GM21737 (cell line): ENCODE measurements around the gene ELF1.
"Not testable (repeated sequence)": the region's sequence is repeated elsewhere in the genome, so short reads cannot be mapped to it uniquely, and the experiment has no call there.

Source experiments
- ATAC-seq: cut with Tn5 transposase; IDR thresholded peaks from one replicate; pipeline ENCODE4 v1.9.1; 2021; ENCODE audit warnings: mild to moderate bottlenecking, moderate library complexity; ENCODE audit not compliant: unreplicated experiment

ELF1 gene

GRCh38 chr13:41042419-41042818 lies 23.3 kb upstream of the ELF1 start:
- not testable (repeated sequence) for ATAC-seq

GRCh38 chr13:41040584-41041334 lies 21.6 kb upstream of the ELF1 start:
- ATAC-seq = no peak

- ATAC-seq = no peak
Measured at GRCh38 chr13:41039746-41040145, 20.6 kb upstream of the ELF1 start.

- ATAC-seq = not testable (repeated sequence)
Measured at GRCh38 chr13:41036557-41036956, 17.4 kb upstream of the ELF1 start.

- no peak for ATAC-seq
Measured at GRCh38 chr13:41034881-41035280, 15.8 kb upstream of the ELF1 start.

- no peak for ATAC-seq
Measured at GRCh38 chr13:41034382-41034781, 15.3 kb upstream of the ELF1 start.

GRCh38 chr13:41032691-41033376 lies 13.7 kb upstream of the ELF1 start:
- ATAC-seq = no peak

GRCh38 chr13:41029629-41030028 lies 10.5 kb upstream of the ELF1 start:
- no peak for ATAC-seq

GRCh38 chr13:41028051-41028450 lies 8.9 kb upstream of the ELF1 start:
- no peak for ATAC-seq

- no peak for ATAC-seq
Measured at GRCh38 chr13:41026788-41027187, 7.7 kb upstream of the ELF1 start.

- no peak for ATAC-seq
Measured at GRCh38 chr13:41025518-41025917, 6.4 kb upstream of the ELF1 start.

GRCh38 chr13:41019578-41020347 lies 647 bp upstream of the ELF1 start:
- ATAC-seq = peak; percentile 32

GRCh38 chr13:41018602-41018948 lies 541 bp downstream of the ELF1 start:
- no peak for ATAC-seq

GRCh38 chr13:41017817-41018601 lies 1.1 kb downstream of the ELF1 start:
- ATAC-seq = no peak

GRCh38 chr13:41017159-41017558 lies 2.0 kb downstream of the ELF1 start:
- ATAC-seq = no peak

GRCh38 chr13:41015920-41016319 lies 3.2 kb downstream of the ELF1 start:
- ATAC-seq = no peak

- ATAC-seq = no peak
Measured at GRCh38 chr13:41013835-41014234, 5.3 kb downstream of the ELF1 start.

- no peak for ATAC-seq
Measured at GRCh38 chr13:41012536-41012935, 6.6 kb downstream of the ELF1 start.

GRCh38 chr13:41011382-41011956 lies 7.6 kb downstream of the ELF1 start:
- ATAC-seq = no peak

- ATAC-seq = no peak
Measured at GRCh38 chr13:41008349-41008980, 10.7 kb downstream of the ELF1 start.
